ENCODE measurements around the gene ATP5F1D. TPM values are rescaled to one million over a fixed set of nuclear protein-coding genes. Genes with fewer than 3 reads are reported as not detected.

The ATP5F1D gene
- total and polyA plus RNA-seq, 2 of the 13 experiments (the other 11 are each of a cell fraction or from before 2014, with no cell fraction given) = 39.4 to 78.7 TPM

DNA sequence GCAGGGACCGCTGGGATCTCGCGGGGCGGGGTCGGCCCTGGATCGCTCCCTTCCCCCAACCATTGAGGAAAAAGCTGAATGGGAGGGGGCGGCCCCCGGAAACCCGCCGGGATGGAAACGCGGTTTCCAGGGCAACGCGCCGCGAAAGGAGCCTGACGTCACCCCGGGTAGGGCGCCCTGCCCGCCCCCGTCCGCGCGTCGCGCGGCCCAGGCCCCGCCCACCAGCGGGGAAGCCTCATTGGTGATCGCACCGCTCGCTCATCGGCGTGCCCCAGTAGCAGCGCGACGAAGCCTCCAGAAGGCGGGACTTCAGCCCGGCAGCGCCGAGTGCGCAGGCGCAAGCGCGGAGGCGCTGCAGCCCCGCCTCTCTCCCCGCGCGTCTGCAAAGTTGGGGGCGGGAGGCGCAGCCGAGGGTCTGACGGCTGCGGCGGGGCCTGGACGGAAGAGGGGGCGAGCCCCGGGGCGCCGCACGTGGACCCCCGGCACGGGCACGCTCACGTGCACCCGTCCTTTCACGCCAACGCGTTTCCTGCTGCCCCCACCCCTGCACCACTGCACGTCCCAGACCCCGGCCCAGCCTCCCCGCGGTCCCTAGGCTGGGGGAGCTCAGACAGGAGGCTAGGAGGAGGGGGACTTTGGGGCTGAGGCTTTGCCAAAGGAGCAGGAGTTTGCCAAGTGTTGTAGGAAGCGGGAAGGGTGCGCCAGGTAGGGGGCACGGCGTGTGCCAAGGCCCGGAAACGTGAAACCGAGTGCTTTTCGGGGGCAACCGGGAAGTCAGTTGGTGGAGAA, 19.4 kb downstream of the ATP5F1D start (continued):
- TF ChIP-seq NFKBIZ (CRISPR knock-in tag; IDR thresholded peaks at IDR 0.05) (no peak), DR1 (CRISPR knock-in tag; IDR thresholded peaks at IDR 0.05) (no peak), HDAC2 (CRISPR knock-in tag; IDR thresholded peaks at IDR 0.05) (no peak; the same call in 1 of the 2 replicates), ZNF484 (CRISPR knock-in tag; IDR thresholded peaks at IDR 0.05; ENCODE audit: borderline replicate concordance, low read depth) (no peak), ZNF609 (CRISPR knock-in tag; IDR thresholded peaks at IDR 0.05; ENCODE audit: borderline replicate concordance) (no peak; the same call in 1 of the 2 replicates), ATF5 (CRISPR knock-in tag; IDR thresholded peaks at IDR 0.05; ENCODE audit: low read depth) (no peak), NFE2 (CRISPR knock-in tag; IDR thresholded peaks at IDR 0.05) (no peak), ZNF205 (CRISPR knock-in tag; IDR thresholded peaks at IDR 0.05) (no peak), ZNF367 (CRISPR knock-in tag; IDR thresholded peaks at IDR 0.05; ENCODE audit: borderline replicate concordance) (no peak), SRF (IDR thresholded peaks at IDR 0.05; ENCODE audit: low read depth, low read length) (no peak), IKZF5 (CRISPR knock-in tag; IDR thresholded peaks at IDR 0.05) (0 out of 2 replicates have a peak, but pooled peaks have one; percentile 14), TAF1 (CRISPR knock-in tag; IDR thresholded peaks at IDR 0.05) (peak; percentile 53), KDM4B (CRISPR knock-in tag; IDR thresholded peaks at IDR 0.05) (no peak), ZNF207 (IDR thresholded peaks at IDR 0.05; ENCODE audit: borderline replicate concordance) (no peak), FOXK2 (IDR thresholded peaks at IDR 0.05) (no peak), ZNF792 (CRISPR knock-in tag; IDR thresholded peaks at IDR 0.05) (peak; percentile 42; the same call in 1 of the 2 replicates), SMARCE1 (IDR thresholded peaks at IDR 0.05; ENCODE audit: borderline replicate concordance) (no peak), ZNF17 (CRISPR knock-in tag; IDR thresholded peaks at IDR 0.05) (no peak), ZNF121 (CRISPR knock-in tag; IDR thresholded peaks at IDR 0.05) (no peak), THAP11 (CRISPR knock-in tag; IDR thresholded peaks at IDR 0.05) (no peak), ZNF44 (CRISPR knock-in tag; IDR thresholded peaks at IDR 0.05) (no peak), MTF1 (CRISPR knock-in tag; IDR thresholded peaks at IDR 0.05) (no peak), BRCA1 (CRISPR knock-in tag; IDR thresholded peaks at IDR 0.05) (no peak)
- TF ChIP-seq, protein P1, sequence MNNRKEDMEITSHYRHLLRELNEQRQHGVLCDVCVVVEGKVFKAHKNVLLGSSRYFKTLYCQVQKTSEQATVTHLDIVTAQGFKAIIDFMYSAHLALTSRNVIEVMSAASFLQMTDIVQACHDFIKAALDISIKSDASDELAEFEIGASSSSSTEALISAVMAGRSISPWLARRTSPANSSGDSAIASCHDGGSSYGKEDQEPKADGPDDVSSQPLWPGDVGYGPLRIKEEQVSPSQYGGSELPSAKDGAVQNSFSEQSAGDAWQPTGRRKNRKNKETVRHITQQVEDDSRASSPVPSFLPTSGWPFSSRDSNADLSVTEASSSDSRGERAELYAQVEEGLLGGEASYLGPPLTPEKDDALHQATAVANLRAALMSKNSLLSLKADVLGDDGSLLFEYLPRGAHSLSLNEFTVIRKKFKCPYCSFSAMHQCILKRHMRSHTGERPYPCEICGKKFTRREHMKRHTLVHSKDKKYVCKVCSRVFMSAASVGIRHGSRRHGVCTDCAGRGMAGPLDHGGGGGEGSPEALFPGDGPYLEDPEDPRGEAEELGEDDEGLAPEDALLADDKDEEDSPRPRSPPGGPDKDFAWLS (CRISPR knock-in tag; IDR thresholded peaks at IDR 0.05; ENCODE audit: borderline replicate concordance) = no peak

All from HepG2 (cell line).